H1 (cell line): ENCODE measurements around the gene ANKFN1. TPM values are rescaled to one million over a fixed set of nuclear protein-coding genes. Genes with fewer than 3 reads are reported as not detected.

Source experiments
- CTCF ChIA-PET: fragments of 300-600 bp; sonication (Branson Sonifier 250); formaldehyde crosslinking; loops from one replicate; lab custom pipeline; 2021; ENCODE audit not compliant: partially characterized antibody; lab: Charles Lee
- POLR2A ChIA-PET: fragments of 300-600 bp; sonication (Branson Sonifier 250); formaldehyde crosslinking; loops from one replicate; lab custom pipeline; 2021; ENCODE audit warnings: inconsistent platforms; ENCODE audit not compliant: partially characterized antibody; lab: Charles Lee
- DNase-seq, 2 experiments: peaks; one replicate each; pipeline versions ENCODE4 v3.0.0 to v3.0.0-alpha.2; 2010 to 2022; ENCODE audit warnings: low spot score in 2 of 2, low read depth in 1 of 2, mixed read lengths in 1 of 2
- FAIRE-seq: peaks from 2 replicates; lab custom pipeline; 2011; peaks lifted over from hg19 to GRCh38; lab: Jason Lieb, UNC
- H2AFZ ChIP-seq: 2 replicates; pipeline ENCODE4 v1.8.1; 2012; ENCODE audit warnings: low read length, inconsistent platforms
- H2AK5ac ChIP-seq: 2 replicates; pipeline ENCODE4 v1.6.1; 2013; ENCODE audit warnings: low read depth, low read length
- H2BK120ac ChIP-seq: replicated peaks from 2 replicates; pipeline ENCODE3; 2013; ENCODE audit warnings: low read depth, low read length, inconsistent platforms
- H2BK12ac ChIP-seq: 2 replicates; pipeline ENCODE4 v1.6.1; 2013; ENCODE audit warnings: low read depth, low read length
- H2BK15ac ChIP-seq: 2 replicates; pipeline ENCODE4 v1.6.1; 2013; ENCODE audit warnings: low read length
- H2BK20ac ChIP-seq: 2 replicates; pipeline ENCODE4 v1.6.1; 2013; ENCODE audit warnings: low read length
- H2BK5ac ChIP-seq: 2 replicates; pipeline ENCODE4 v1.6.1; 2013; ENCODE audit warnings: low read depth, low read length
- H3K14ac ChIP-seq: 2 replicates; pipeline ENCODE4 v1.6.1; 2013; ENCODE audit warnings: inconsistent platforms; ENCODE audit not compliant: insufficient read length
- H3K18ac ChIP-seq: 2 replicates; pipeline ENCODE4 v1.6.1; 2013; ENCODE audit warnings: low read length; ENCODE audit errors: extremely low read depth
- H3K23ac ChIP-seq: 2 replicates; pipeline ENCODE4 v1.6.1; 2013; ENCODE audit warnings: inconsistent platforms; ENCODE audit not compliant: insufficient read length
- H3K23me2 ChIP-seq: 2 replicates; pipeline ENCODE4 v1.6.1; 2013; ENCODE audit warnings: low read depth, low read length
- H3K27ac ChIP-seq: 2 replicates; pipeline ENCODE4 v1.6.1; 2011; ENCODE audit warnings: low read depth, low read length, inconsistent platforms
- H3K27me3 ChIP-seq, 4 experiments: replicated peaks in 1 of 4; 1 replicate in 1 of 4; 2 replicates in 3 of 4; pipeline versions ENCODE4 v1.6.1 to v1.8.1; 2011 to 2013; ENCODE audit warnings: low read length in 3 of 4, mild to moderate bottlenecking in 3 of 4, inconsistent platforms in 2 of 4, mixed read lengths in 2 of 4, moderate library complexity in 1 of 4; ENCODE audit not compliant: control insufficient read depth in 3 of 4, insufficient read depth in 3 of 4; ENCODE audit errors: extremely low read depth in 1 of 4
- H3K36me3 ChIP-seq, 4 experiments: 2 replicates each; pipeline versions ENCODE4 v1.6.1 to v1.8.1; 2011 to 2013; ENCODE audit warnings: mild to moderate bottlenecking in 4 of 4, low read length in 3 of 4, moderate library complexity in 2 of 4, control low read depth in 1 of 4, inconsistent platforms in 1 of 4; ENCODE audit not compliant: insufficient read depth in 4 of 4, control insufficient read depth in 2 of 4
- H3K4ac ChIP-seq: replicated peaks from 2 replicates; pipeline ENCODE3; 2013; ENCODE audit warnings: low read length, low read depth, mixed read lengths, inconsistent platforms; ENCODE audit not compliant: insufficient read length
- H3K4me1 ChIP-seq, 4 experiments: replicated peaks in 1 of 4; 1 replicate in 1 of 4; 2 replicates in 3 of 4; pipeline versions ENCODE4 v1.6.1 to v1.8.1; 2011 to 2013; ENCODE audit warnings: low read length in 3 of 4, inconsistent platforms in 2 of 4, mixed read lengths in 1 of 4; ENCODE audit not compliant: insufficient read depth in 4 of 4, control insufficient read depth in 3 of 4
- H3K4me2 ChIP-seq, 2 experiments: 2 replicates each; pipeline versions ENCODE4 v1.6.1 to v1.8.1; 2011 to 2013; ENCODE audit warnings: low read depth in 2 of 2, low read length in 2 of 2, control low read depth in 1 of 2, inconsistent platforms in 1 of 2, mild to moderate bottlenecking in 1 of 2; ENCODE audit not compliant: insufficient read depth in 1 of 2
- H3K4me3 ChIP-seq, 4 experiments: fragments of 200-600, 300-600 bp in 1 of 4; sonication (generic), shearing (Covaris generic), sonication (Bioruptor Twin) in 1 of 4; 2 replicates each; pipeline versions ENCODE4 v1.5.1 to v1.8.1; 2011 to 2016; ENCODE audit warnings: low read length in 4 of 4, low read depth in 3 of 4, control low read depth in 2 of 4, inconsistent platforms in 2 of 4, mild to moderate bottlenecking in 2 of 4, mixed read lengths in 1 of 4, moderate library complexity in 1 of 4; ENCODE audit not compliant: insufficient read depth in 2 of 4; ENCODE audit errors: extremely low read depth in 1 of 4
- H3K56ac ChIP-seq: replicated peaks from 2 replicates; pipeline ENCODE3; 2013; ENCODE audit warnings: low read depth, mild to moderate bottlenecking, mixed read lengths, low read length, inconsistent platforms; ENCODE audit not compliant: insufficient read length
- H3K79me1 ChIP-seq: 2 replicates; pipeline ENCODE4 v1.6.1; 2013; ENCODE audit warnings: low read depth, low read length, control low read depth
- H3K79me2 ChIP-seq, 2 experiments: 2 replicates each; pipeline versions ENCODE4 v1.6.1 to v1.8.1; 2012 to 2013; ENCODE audit warnings: low read length in 2 of 2, mild to moderate bottlenecking in 2 of 2, inconsistent platforms in 1 of 2; ENCODE audit not compliant: insufficient read depth in 2 of 2, control insufficient read depth in 1 of 2
- H3K9ac ChIP-seq, 4 experiments: replicated peaks in 1 of 4; 1 replicate in 1 of 4; 2 replicates in 3 of 4; pipeline versions ENCODE4 v1.6.1 to v1.8.1; 2011 to 2013; ENCODE audit warnings: low read depth in 3 of 4, low read length in 3 of 4, control low read depth in 2 of 4, mild to moderate bottlenecking in 2 of 4, moderate library complexity in 2 of 4, inconsistent platforms in 1 of 4; ENCODE audit errors: extremely low read depth in 1 of 4
- H3K9me3 ChIP-seq, 2 experiments: 2 replicates each; pipeline versions ENCODE4 v1.6.1 to v1.8.1; 2012 to 2013; ENCODE audit warnings: mild to moderate bottlenecking in 2 of 2, moderate library complexity in 2 of 2, control low read depth in 1 of 2, inconsistent platforms in 1 of 2, low read depth in 1 of 2, low read length in 1 of 2, mixed read lengths in 1 of 2; ENCODE audit not compliant: insufficient read depth in 2 of 2
- H4K20me1 ChIP-seq, 2 experiments: replicated peaks in 1 of 2; 2 replicates each; pipeline versions ENCODE3 to v1.8.1; 2011 to 2013; ENCODE audit warnings: inconsistent platforms in 2 of 2, low read length in 2 of 2, mild to moderate bottlenecking in 1 of 2; ENCODE audit not compliant: insufficient read depth in 2 of 2, control insufficient read depth in 1 of 2
- H4K5ac ChIP-seq: 2 replicates; pipeline ENCODE4 v1.6.1; 2013; ENCODE audit warnings: low read length, low read depth, mixed read lengths, inconsistent platforms; ENCODE audit not compliant: insufficient read length
- H4K8ac ChIP-seq: 2 replicates; pipeline ENCODE4 v1.8.0; 2013; ENCODE audit warnings: mild to moderate bottlenecking, moderate library complexity, low read length, inconsistent platforms; ENCODE audit not compliant: insufficient read depth; ENCODE audit errors: extremely low read depth
- H4K91ac ChIP-seq: replicated peaks from 2 replicates; pipeline ENCODE3; 2013; ENCODE audit warnings: low read length, mixed read lengths, inconsistent platforms; ENCODE audit not compliant: insufficient read length
- ASH2L ChIP-seq: fragments of 200-600, 300-600 bp; sonication (generic); IDR thresholded peaks from one replicate; pipeline ENCODE4 v1.7.1; 2017; ENCODE audit warnings: low read length
- CBX8 ChIP-seq: fragments of 300-800, 300-1000 bp; sonication (generic); IDR thresholded peaks from 2 replicates; pipeline ENCODE4 v1.7.1; 2016; ENCODE audit warnings: low read depth, low read length, borderline replicate concordance
- CEBPB ChIP-seq: IDR thresholded peaks from 2 replicates; pipeline ENCODE4 v1.6.1; 2012; ENCODE audit warnings: low read depth, low read length
- CHD1 ChIP-seq: IDR thresholded peaks from 2 replicates; pipeline ENCODE4 v1.6.1; 2012; ENCODE audit warnings: low read depth, low read length, improper control_type of control experiment
- CHD2 ChIP-seq: IDR thresholded peaks from 2 replicates; pipeline ENCODE4 v1.6.1; 2012; ENCODE audit warnings: low read length, improper control_type of control experiment
- FOSL1 ChIP-seq: IDR thresholded peaks from 2 replicates; pipeline ENCODE4 v1.6.1; 2011; ENCODE audit warnings: mild to moderate bottlenecking, low read depth, low read length, moderate library complexity; ENCODE audit not compliant: insufficient read depth
- JUN ChIP-seq: IDR thresholded peaks from 2 replicates; pipeline ENCODE4 v1.6.1; 2011; ENCODE audit warnings: low read depth, mild to moderate bottlenecking, improper control_type of control experiment, low read length
- JUND ChIP-seq: IDR thresholded peaks from 2 replicates; pipeline ENCODE4 v1.6.1; 2011; ENCODE audit warnings: mild to moderate bottlenecking, improper control_type of control experiment, low read length
- KDM1A ChIP-seq: fragments of 200-600, 300-600 bp; sonication (generic); IDR thresholded peaks from 2 replicates; pipeline ENCODE4 v1.7.1; 2016; ENCODE audit warnings: mild to moderate bottlenecking, low read length, borderline replicate concordance
- KDM5A ChIP-seq: fragments of 200-600 bp; IDR thresholded peaks from 2 replicates; pipeline ENCODE4 v1.7.1; 2012; ENCODE audit warnings: mild to moderate bottlenecking, low read length, inconsistent platforms, mixed read lengths
- NANOG ChIP-seq: IDR thresholded peaks from 2 replicates; pipeline ENCODE4 v1.6.1; 2011; ENCODE audit warnings: low read length, low read depth, mild to moderate bottlenecking, inconsistent platforms; ENCODE audit not compliant: insufficient read depth, poor library complexity, severe bottlenecking
- RAD21 ChIP-seq, 2 experiments: IDR thresholded peaks in 1 of 2; conservative IDR thresholded peaks in 1 of 2; 2 replicates each; pipeline ENCODE4 v1.6.1; 2011; ENCODE audit warnings: low read depth in 2 of 2, low read length in 2 of 2, improper control_type of control experiment in 1 of 2, inconsistent platforms in 1 of 2, mild to moderate bottlenecking in 1 of 2, moderate library complexity in 1 of 2
- RNF2 ChIP-seq: fragments of 200-900, 300-1000 bp; sonication (generic); IDR thresholded peaks from 2 replicates; pipeline ENCODE4 v1.7.1; 2016; ENCODE audit warnings: borderline replicate concordance, low read depth, mild to moderate bottlenecking, antibody characterized with exemption, low read length; ENCODE audit not compliant: poor library complexity, severe bottlenecking; ENCODE audit errors: missing control alignments
- RXRA ChIP-seq: IDR thresholded peaks from 2 replicates; pipeline ENCODE4 v1.6.1; 2011; ENCODE audit warnings: low read depth, mild to moderate bottlenecking, low read length, moderate library complexity; ENCODE audit not compliant: insufficient read depth
- YY1 ChIP-seq: IDR thresholded peaks from 2 replicates; pipeline ENCODE4 v1.6.1; 2011; ENCODE audit warnings: low read depth, mild to moderate bottlenecking, low read length
- WGBS, 2 experiments: shearing (Covaris generic) in 1 of 2; methylation state at CpG; one replicate each; pipeline versions ENCODE4 v1.1.6 to v1.1.7; 2013 to 2015; ENCODE audit warnings: low lambda C conversion rate in 2 of 2, mixed read lengths in 2 of 2, inconsistent platforms in 1 of 2, low coverage in 1 of 2, missing lambda C conversion rate in 1 of 2; ENCODE audit not compliant: insufficient replicate concordance in 2 of 2, insufficient coverage in 1 of 2, insufficient read length in 1 of 2; ENCODE audit errors: extremely low coverage in 1 of 2, missing lambda C conversion rate in 1 of 2; 5-methylcytosine and 5-hydroxymethylcytosine counted together
- polyA plus RNA-seq, 7 experiments: library from polyadenylated mRNA; depleted of rRNA in 3 of 7; stranded (reverse) in 5 of 7; unstranded in 2 of 7; fragments of >200 nt in 5 of 7; fragments of 200-250 nt in 2 of 7; gene quantifications; 1 replicate in 5 of 7; 2 replicates in 1 of 7; 4 replicates in 1 of 7; pipeline versions ENCODE4 v1.2.1 to v1.2.3, GENCODE V29; 2011 to 2013; ENCODE audit warnings: missing spikeins in 2 of 7, mixed read lengths in 2 of 7
- total RNA-seq: library from RNA; stranded (reverse); fragmentation: NEBNext Ultra II Directional; extraction: Animal tissue kit (Norgen Biotek cat#: 25700); gene quantifications from 2 replicates; pipeline ENCODE4 v1.2.1, GENCODE V29; 2021

The ANKFN1 gene
- total and polyA plus RNA-seq, 2 of the 8 experiments (the other 6 are each of a cell fraction or from before 2014, with no cell fraction given): not detected

DNA sequence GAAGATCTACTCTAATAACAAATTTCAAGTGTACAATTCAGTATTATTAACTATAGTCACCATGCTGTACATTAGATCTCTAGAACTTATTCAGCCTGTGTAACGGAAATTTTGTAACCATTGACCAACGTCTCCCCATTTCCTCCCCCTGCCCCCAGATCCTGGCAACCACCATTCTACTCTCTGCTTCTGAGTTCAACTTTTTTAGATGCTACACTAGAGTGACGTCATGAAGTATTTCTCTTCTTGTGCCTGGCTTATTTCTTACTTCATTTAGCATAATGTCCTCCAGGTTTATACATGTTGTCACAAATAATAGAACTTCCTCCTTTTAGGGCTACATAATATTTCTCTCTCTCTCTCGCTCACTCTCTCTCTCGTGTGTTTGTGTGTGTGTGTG, 157.5 kb downstream of the ANKFN1 start:
- H2BK5ac ChIP-seq: no peak overlapping the region
- H3K79me1 ChIP-seq: no peaks in the 10 kb centered on the region
- H3K9me3 ChIP-seq: no peaks in the 10 kb centered on the region
- no peak overlapping the region for H2BK12ac ChIP-seq
- H2BK15ac ChIP-seq: no peak overlapping the region
- DNase-seq: no peak
- no peak overlapping the region for H2BK120ac ChIP-seq
- H3K4ac ChIP-seq: no peak overlapping the region
- no peak overlapping the region for H3K14ac ChIP-seq
- no peak overlapping the region for H3K4me2 ChIP-seq
- H2BK20ac ChIP-seq: no peak overlapping the region
- H3K9ac ChIP-seq: no peak overlapping the region
- H3K23ac ChIP-seq: no peak overlapping the region
- no peak overlapping the region for H4K5ac ChIP-seq
- no peaks in the 10 kb centered on the region for H4K20me1 ChIP-seq
- H2AFZ ChIP-seq: no peak overlapping the region
- H3K27me3 ChIP-seq: peaks cover 0 to 1% (median 0%) of the 10 kb centered on the region in 4 experiments; a peak in 1 of 7 replicates
- POLR2A ChIA-PET: no interaction called here
- H2AK5ac ChIP-seq: no peak overlapping the region
- no peak overlapping the region for H3K18ac ChIP-seq
- no peak overlapping the region for H4K91ac ChIP-seq
- CTCF ChIA-PET: no interaction called here
- H3K4me1 ChIP-seq: no peaks in the 10 kb centered on the region
- FAIRE-seq: no peak
- H3K23me2 ChIP-seq: no peaks in the 10 kb centered on the region
- H3K56ac ChIP-seq: no peak overlapping the region
- H3K79me2 ChIP-seq: no peaks in the 10 kb centered on the region
- no peak overlapping the region for H3K4me3 ChIP-seq
- WGBS, 2 experiments: 92% methylated on average over 5 of the region's 5 CpGs; no CpG with 5 or more reads in 1 of the 2 experiments
- no peak overlapping the region for H3K27ac ChIP-seq
- H4K8ac ChIP-seq: no peak overlapping the region
- H3K36me3 ChIP-seq: no peaks in the 10 kb centered on the region
- no peak for TF ChIP-seq NANOG
- TF ChIP-seq CEBPB: no peak
- TF ChIP-seq ASH2L: no peak
- no peak for TF ChIP-seq JUND
- no peak for TF ChIP-seq CBX8
- no peak for TF ChIP-seq KDM5A
- TF ChIP-seq FOSL1: no peak
- TF ChIP-seq KDM1A: no peak
- TF ChIP-seq CHD1: no peak
- no peak for TF ChIP-seq RXRA
- no peak for TF ChIP-seq JUN
- TF ChIP-seq CHD2: no peak
- TF ChIP-seq RAD21 (IDR thresholded peaks at IDR 0.05 in 1 of 2, conservative IDR thresholded peaks at IDR 0.05 in 1 of 2; ENCODE audit: low read depth in 2 of 2, low read length in 2 of 2): no peak
- TF ChIP-seq YY1: no peak
- no peak for TF ChIP-seq RNF2
